K562 (cell line): ENCODE measurements around the gene ENHO. TPM values are rescaled to one million over a fixed set of nuclear protein-coding genes. Genes with fewer than 3 reads are reported as not detected.

Experiments
- ATAC-seq: fragments of 200-7000 bp; cut with Tn5 transposase; 3 replicates; pipeline ENCODE4 v1.9.1; 2020; ENCODE audit warnings: moderate library complexity
- BruUV-seq: library from RNA; stranded (reverse); fragments of 400-500 nt; replicated peaks from 2 replicates; lab custom pipeline; 2021; lab: Mats Ljungman, UMichigan
- CTCF ChIA-PET: fragments of 300-600 bp; formaldehyde crosslinking; extraction: SDS; loops from one replicate; lab custom pipeline; 2021; ENCODE audit warnings: low intra/inter-chr PET ratio; lab: Yijun Ruan, JAX
- POLR2A ChIA-PET: fragments of 300-600, 350-650 bp; sonication (Branson Sonifier 250); formaldehyde crosslinking; extraction: SDS; loops from one replicate; lab custom pipeline; 2021; ENCODE audit warnings: antibody characterized with exemption, inconsistent platforms; lab: Yijun Ruan, JAX
- DNase-seq, 4 experiments: peaks; one replicate each; pipeline versions ENCODE4 v3.0.0 to v3.0.0-alpha.2; 2011 to 2018; ENCODE audit warnings: low spot score in 3 of 4, mixed read lengths in 3 of 4; ENCODE audit errors: extremely low read depth in 1 of 4
- FAIRE-seq: peaks from 2 replicates; lab custom pipeline; 2011; peaks lifted over from hg19 to GRCh38; lab: Jason Lieb, UNC
- H2AFZ ChIP-seq: 2 replicates; pipeline ENCODE4 v1.6.0; 2011; ENCODE audit warnings: low read depth, low read length, control low read depth, inconsistent platforms
- H3K27ac ChIP-seq: fragments of 200-600 bp; 3 replicates; pipeline ENCODE4 v1.8.0; 2011; ENCODE audit warnings: low read depth, mild to moderate bottlenecking, control low read depth, inconsistent platforms, low read length, moderate library complexity, mixed read lengths; ENCODE audit errors: extremely low read depth
- H3K27me3 ChIP-seq, 2 experiments: fragments of 300-600 bp in 1 of 2; 2 replicates in 1 of 2; 3 replicates in 1 of 2; pipeline versions ENCODE4 v1.6.0 to v1.8.0; 2011; ENCODE audit warnings: inconsistent platforms in 2 of 2, low read length in 2 of 2, mild to moderate bottlenecking in 1 of 2, mixed read lengths in 1 of 2, moderate library complexity in 1 of 2; ENCODE audit not compliant: control insufficient read depth in 2 of 2, insufficient read depth in 2 of 2
- H3K36me3 ChIP-seq: fragments of 300-600 bp; 3 replicates; pipeline ENCODE4 v1.8.0; 2011; ENCODE audit warnings: mild to moderate bottlenecking, low read length, inconsistent platforms; ENCODE audit not compliant: control insufficient read depth, insufficient read depth
- H3K4me1 ChIP-seq, 2 experiments: fragments of 200-600 bp in 1 of 2; replicated peaks in 1 of 2; 2 replicates in 1 of 2; 3 replicates in 1 of 2; pipeline versions ENCODE4 v1.5.1 to v1.8.0; 2011; ENCODE audit warnings: inconsistent platforms in 2 of 2, low read length in 2 of 2, mild to moderate bottlenecking in 1 of 2, mixed read lengths in 1 of 2, moderate library complexity in 1 of 2; ENCODE audit not compliant: control insufficient read depth in 2 of 2, insufficient read depth in 2 of 2
- H3K4me2 ChIP-seq: 2 replicates; pipeline ENCODE4 v1.6.1; 2011; ENCODE audit warnings: low read length, control low read depth, inconsistent platforms, mixed read lengths; ENCODE audit not compliant: insufficient read depth
- H3K4me3 ChIP-seq: fragments of 200-600 bp; sonication (generic), shearing (Covaris generic); 2 replicates; pipeline ENCODE4 v1.5.1; 2016; ENCODE audit warnings: control low read depth, inconsistent platforms
- H3K79me2 ChIP-seq: fragments of 200-600 bp; 3 replicates; pipeline ENCODE4 v1.8.0; 2011; ENCODE audit warnings: low read length, inconsistent platforms; ENCODE audit not compliant: control insufficient read depth, insufficient read depth
- H3K9ac ChIP-seq, 2 experiments: 2 replicates each; pipeline versions ENCODE4 v1.6.0 to v1.6.1; 2011; ENCODE audit warnings: low read depth in 2 of 2, low read length in 2 of 2, control low read depth in 1 of 2, inconsistent platforms in 1 of 2, mild to moderate bottlenecking in 1 of 2, mixed read lengths in 1 of 2; ENCODE audit not compliant: insufficient read depth in 1 of 2
- H3K9me1 ChIP-seq: one replicate; pipeline ENCODE4 v1.6.0; 2011; ENCODE audit warnings: inconsistent platforms, mild to moderate bottlenecking, low read length, moderate library complexity; ENCODE audit not compliant: control insufficient read depth, insufficient read depth
- H3K9me3 ChIP-seq: replicated peaks from 2 replicates; pipeline ENCODE4 v1.5.1; 2011; ENCODE audit warnings: low read depth, low read length, inconsistent platforms; ENCODE audit not compliant: control insufficient read depth, insufficient read depth
- H4K20me1 ChIP-seq: replicated peaks from 2 replicates; pipeline ENCODE4 v1.6.1; 2011; ENCODE audit warnings: low read length, inconsistent platforms, mixed read lengths; ENCODE audit not compliant: control insufficient read depth, insufficient read depth
- BRD9 ChIP-seq: fragments of 450-650 bp; IDR thresholded peaks from 2 replicates; pipeline ENCODE4 v1.6.1; 2018; ENCODE audit warnings: low read depth; ENCODE audit not compliant: partially characterized antibody
- CHD1 ChIP-seq: fragments of 200-600 bp; sonication (generic); IDR thresholded peaks from one replicate; pipeline ENCODE4 v1.6.1; 2012; ENCODE audit warnings: mild to moderate bottlenecking, moderate library complexity, low read length, inconsistent platforms
- DACH1 ChIP-seq: fragments of 450-650 bp; IDR thresholded peaks from 2 replicates; pipeline ENCODE4 v1.6.1; 2018; ENCODE audit not compliant: partially characterized antibody
- HDGF ChIP-seq: fragments of 450-650 bp; IDR thresholded peaks from 2 replicates; pipeline ENCODE4 v1.6.1; 2016
- ZNF133 ChIP-seq: fragments of 250-450 bp; sonication (Bioruptor Pico); IDR thresholded peaks from 2 replicates; pipeline ENCODE4 v1.4.0; 2020; ENCODE audit warnings: mild to moderate bottlenecking
- WGBS: fragments of 100-300 bp; shearing (Covaris generic); methylation state at CpG from one replicate; pipeline ENCODE4 v1.1.6; 2016; ENCODE audit warnings: low coverage, mixed read lengths; ENCODE audit not compliant: insufficient coverage; ENCODE audit errors: missing lambda C conversion rate; 5-methylcytosine and 5-hydroxymethylcytosine counted together
- in situ Hi-C: fragments of 300-500 bp; cut with MboI; formaldehyde crosslinking; loops from 4 replicates; pipeline ENCODE4 v1.15.0; 2018; ENCODE audit warnings: inconsistent platforms, mixed read lengths
- intact Hi-C: fragments of 100-400 bp; cut with micrococcal nuclease; formaldehyde crosslinking; loops from 2 replicates; pipeline ENCODE4 v1.14.2; 2022
- polyA plus RNA-seq, 8 experiments: library from polyadenylated mRNA; depleted of rRNA in 4 of 8; stranded (reverse) in 5 of 8; unstranded in 3 of 8; fragments of >200 nt; fragmentation: Nextera tagmentation in 2 of 8; fragmentation: Illumina TruSeq in 1 of 8; extraction: Ambion mirVana in 2 of 8; extraction: Trizol in 1 of 8; gene quantifications; 2 replicates each; pipeline versions ENCODE4 v1.2.1 to v1.2.3, GENCODE V29; 2011 to 2014; ENCODE audit warnings: inconsistent platforms in 1 of 8, missing spikeins in 1 of 8
- total RNA-seq, 7 experiments: library from RNA; depleted of rRNA in 6 of 7; stranded (reverse); fragments of >200 nt in 6 of 7; fragmentation: Illumina TruSeq in 2 of 7; extraction: Trizol in 2 of 7; gene quantifications; 2 replicates each; pipeline versions ENCODE4 v1.2.1 to v1.2.3, GENCODE V29; 2011 to 2021; ENCODE audit warnings: low replicate concordance in 1 of 7
- TF ChIP-seq, protein P1 (sequence below): IDR thresholded peaks from 3 replicates; pipeline ENCODE4 v1.6.1; 2011; ENCODE audit warnings: borderline replicate concordance, mild to moderate bottlenecking; ENCODE audit not compliant: insufficient read length, insufficient read depth
- TF ChIP-seq, protein P2 (sequence below): fragments of 450-650 bp; formaldehyde crosslinking; IDR thresholded peaks from 2 replicates; pipeline ENCODE4 v1.4.0; 2020; ENCODE audit warnings: mild to moderate bottlenecking, moderate library complexity
- TF ChIP-seq, protein P3 (sequence below): fragments of 450-650 bp; formaldehyde crosslinking; IDR thresholded peaks from 2 replicates; pipeline ENCODE4 v1.4.0; 2020; ENCODE audit warnings: mild to moderate bottlenecking

The ENHO gene
- total and polyA plus RNA-seq, 9 of the 15 experiments (the other 6 are each of a cell fraction or from before 2014, with no cell fraction given): 0.24 TPM; not detected in 8

DNA sequence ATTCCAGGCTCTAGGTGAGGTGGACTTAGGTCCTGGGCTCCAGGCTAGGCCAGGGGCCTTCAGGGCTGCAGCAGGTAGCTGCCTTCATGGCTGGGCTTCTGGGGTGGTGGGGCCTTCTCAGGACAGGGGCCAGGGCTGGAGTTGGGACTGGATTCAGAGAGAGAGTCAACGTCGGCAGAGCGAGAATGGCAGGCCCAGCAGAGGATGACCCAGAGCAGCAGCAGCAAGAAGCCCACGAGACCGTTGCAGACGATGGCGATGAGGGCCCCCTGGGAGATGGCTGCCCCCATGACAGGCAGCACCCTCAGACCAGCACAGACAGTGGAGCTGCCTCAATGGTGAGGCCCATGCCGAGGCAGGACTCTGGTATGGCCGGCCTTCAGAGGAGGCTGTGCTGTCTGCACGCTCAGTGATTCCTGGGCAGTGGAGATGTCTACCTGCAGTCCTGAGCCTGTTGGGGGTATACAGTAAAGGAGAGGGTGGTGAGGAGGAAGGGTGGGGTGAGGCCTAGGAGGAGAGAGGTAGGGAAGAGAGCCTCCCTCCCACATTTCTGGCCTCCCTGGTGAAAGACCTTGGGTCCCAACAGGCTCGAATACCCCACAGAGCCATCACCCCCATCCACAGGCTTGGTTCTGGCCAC is 1.3 kb downstream of the ENHO start:
- no TSS peak for BruUV-seq
- no peak overlapping the region for H3K4me3 ChIP-seq
- intact Hi-C loops (no loop called here), in situ Hi-C loops (no loop called here)
- DNase-seq: no peak
- H3K4me2 ChIP-seq: no peak overlapping the region
- no peaks in the 10 kb centered on the region for H4K20me1 ChIP-seq
- ChIA-PET CTCF (no interaction called here), POLR2A (interaction anchor here (1.0 kb wide), 1 partner anchor 12 kb away, joined by 4 read pairs; no protein-coding TSS in a partner anchor)
- whole genome bisulfite sequencing: 9% methylated on average over 10 of the region's 11 CpGs
- H3K27ac ChIP-seq: no peak overlapping the region
- no peak for FAIRE-seq
- H3K36me3 ChIP-seq: no peaks in the 10 kb centered on the region
- H3K27me3 ChIP-seq: peaks cover 0 to 15% of the 10 kb centered on the region in 2 experiments; a peak in 2 of 5 replicates
- TF ChIP-seq HDGF (no peak), BRD9 (no peak), ZNF133 (no peak), DACH1 (no peak), CHD1 (no peak)
- TF ChIP-seq, protein P1, sequence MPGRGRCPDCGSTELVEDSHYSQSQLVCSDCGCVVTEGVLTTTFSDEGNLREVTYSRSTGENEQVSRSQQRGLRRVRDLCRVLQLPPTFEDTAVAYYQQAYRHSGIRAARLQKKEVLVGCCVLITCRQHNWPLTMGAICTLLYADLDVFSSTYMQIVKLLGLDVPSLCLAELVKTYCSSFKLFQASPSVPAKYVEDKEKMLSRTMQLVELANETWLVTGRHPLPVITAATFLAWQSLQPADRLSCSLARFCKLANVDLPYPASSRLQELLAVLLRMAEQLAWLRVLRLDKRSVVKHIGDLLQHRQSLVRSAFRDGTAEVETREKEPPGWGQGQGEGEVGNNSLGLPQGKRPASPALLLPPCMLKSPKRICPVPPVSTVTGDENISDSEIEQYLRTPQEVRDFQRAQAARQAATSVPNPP: no peak
- TF ChIP-seq, protein P2, sequence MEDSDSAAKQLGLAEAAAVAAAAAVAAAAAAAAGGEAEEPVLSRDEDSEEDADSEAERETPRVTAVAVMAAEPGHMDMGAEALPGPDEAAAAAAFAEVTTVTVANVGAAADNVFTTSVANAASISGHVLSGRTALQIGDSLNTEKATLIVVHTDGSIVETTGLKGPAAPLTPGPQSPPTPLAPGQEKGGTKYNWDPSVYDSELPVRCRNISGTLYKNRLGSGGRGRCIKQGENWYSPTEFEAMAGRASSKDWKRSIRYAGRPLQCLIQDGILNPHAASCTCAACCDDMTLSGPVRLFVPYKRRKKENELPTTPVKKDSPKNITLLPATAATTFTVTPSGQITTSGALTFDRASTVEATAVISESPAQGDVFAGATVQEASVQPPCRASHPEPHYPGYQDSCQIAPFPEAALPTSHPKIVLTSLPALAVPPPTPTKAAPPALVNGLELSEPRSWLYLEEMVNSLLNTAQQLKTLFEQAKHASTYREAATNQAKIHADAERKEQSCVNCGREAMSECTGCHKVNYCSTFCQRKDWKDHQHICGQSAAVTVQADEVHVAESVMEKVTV (CRISPR knock-in tag): no peak
- TF ChIP-seq, protein P3, sequence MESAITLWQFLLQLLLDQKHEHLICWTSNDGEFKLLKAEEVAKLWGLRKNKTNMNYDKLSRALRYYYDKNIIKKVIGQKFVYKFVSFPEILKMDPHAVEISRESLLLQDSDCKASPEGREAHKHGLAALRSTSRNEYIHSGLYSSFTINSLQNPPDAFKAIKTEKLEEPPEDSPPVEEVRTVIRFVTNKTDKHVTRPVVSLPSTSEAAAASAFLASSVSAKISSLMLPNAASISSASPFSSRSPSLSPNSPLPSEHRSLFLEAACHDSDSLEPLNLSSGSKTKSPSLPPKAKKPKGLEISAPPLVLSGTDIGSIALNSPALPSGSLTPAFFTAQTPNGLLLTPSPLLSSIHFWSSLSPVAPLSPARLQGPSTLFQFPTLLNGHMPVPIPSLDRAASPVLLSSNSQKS (CRISPR knock-in tag): no peak
- no peak for ATAC-seq
- H3K4me1 ChIP-seq: peaks cover 6 to 12% of the 10 kb centered on the region in 2 experiments; a peak in 4 of 5 replicates
- H3K9ac ChIP-seq: peak overlapping the region in 1 of 2 experiments; percentile 52; a peak in 1 of 4 replicates
- H3K79me2 ChIP-seq: no peaks in the 10 kb centered on the region
- H3K9me1 ChIP-seq: no peaks in the 10 kb centered on the region
- no peaks in the 10 kb centered on the region for H3K9me3 ChIP-seq
- H2AFZ ChIP-seq: no peak overlapping the region
